GM21447 (cell line): Measurements from ENCODE around the gene MALT1.

Experiments
- ATAC-seq: cut with Tn5 transposase; IDR thresholded peaks from one replicate; pipeline ENCODE4 v1.9.1; 2021; ENCODE audit not compliant: unreplicated experiment

Gene MALT1

DNA sequence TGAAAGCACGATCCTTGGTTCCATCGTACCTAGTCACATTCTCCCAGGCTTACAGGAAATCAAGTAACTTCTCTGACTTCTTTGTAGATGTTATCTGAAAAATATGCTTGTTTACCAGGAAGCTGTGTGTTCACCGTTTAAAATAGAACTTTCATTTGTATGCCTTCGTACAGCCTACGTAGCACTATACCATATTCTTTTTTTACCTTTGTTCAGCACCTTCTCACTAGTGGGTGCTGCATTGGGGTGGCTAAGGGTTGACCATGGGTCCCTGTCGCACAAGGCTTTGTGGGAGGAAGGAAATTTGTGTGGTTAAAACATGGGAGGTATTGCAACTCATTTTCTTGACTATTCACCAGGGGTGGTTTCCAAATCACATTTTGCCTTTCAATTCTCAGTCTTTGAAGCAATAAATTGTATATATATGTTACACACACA is 16.6 kb downstream of the MALT1 start:
- ATAC-seq, result peak; percentile 94

DNA sequence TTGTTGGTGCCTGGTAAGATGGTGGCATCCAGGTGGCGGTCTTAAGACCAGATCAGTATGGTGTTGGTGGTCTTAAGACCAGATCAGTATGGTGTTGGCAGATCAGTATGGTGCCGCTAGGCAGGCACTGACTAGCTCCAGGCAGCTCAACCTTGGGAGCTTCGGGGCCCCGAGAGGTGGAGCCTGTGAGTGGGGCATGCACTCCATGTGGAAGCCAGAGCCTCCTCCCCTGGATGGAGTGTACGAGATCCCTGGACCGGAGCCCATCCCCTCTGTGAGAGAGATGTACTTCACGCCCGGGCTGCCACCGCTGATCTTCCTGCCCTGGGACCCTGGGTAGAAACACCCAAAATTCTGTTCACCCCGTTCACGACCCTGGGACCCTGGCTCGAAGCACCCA is 19.0 kb downstream of the MALT1 start:
- ATAC-seq, result no peak

DNA sequence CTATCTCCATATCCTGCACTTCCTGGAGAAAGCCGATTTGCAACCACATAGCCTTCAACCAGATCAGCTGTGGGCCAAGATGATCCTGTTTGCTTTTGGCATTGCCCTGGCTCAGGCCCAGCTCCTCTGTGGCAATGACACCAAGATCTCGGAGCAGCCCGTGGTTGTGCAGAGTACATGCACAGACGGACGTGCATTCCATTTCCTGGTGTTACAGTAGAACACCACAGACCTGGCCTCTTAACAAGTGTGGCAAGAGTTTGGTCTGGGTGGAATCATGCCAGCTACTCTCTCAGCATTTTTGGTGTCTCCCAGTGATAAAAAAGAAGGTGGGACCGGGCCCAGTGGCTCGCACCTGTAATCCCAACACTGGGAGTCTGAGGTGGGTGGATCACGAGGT is 20.0 kb downstream of the MALT1 start:
- no peak for ATAC-seq

DNA sequence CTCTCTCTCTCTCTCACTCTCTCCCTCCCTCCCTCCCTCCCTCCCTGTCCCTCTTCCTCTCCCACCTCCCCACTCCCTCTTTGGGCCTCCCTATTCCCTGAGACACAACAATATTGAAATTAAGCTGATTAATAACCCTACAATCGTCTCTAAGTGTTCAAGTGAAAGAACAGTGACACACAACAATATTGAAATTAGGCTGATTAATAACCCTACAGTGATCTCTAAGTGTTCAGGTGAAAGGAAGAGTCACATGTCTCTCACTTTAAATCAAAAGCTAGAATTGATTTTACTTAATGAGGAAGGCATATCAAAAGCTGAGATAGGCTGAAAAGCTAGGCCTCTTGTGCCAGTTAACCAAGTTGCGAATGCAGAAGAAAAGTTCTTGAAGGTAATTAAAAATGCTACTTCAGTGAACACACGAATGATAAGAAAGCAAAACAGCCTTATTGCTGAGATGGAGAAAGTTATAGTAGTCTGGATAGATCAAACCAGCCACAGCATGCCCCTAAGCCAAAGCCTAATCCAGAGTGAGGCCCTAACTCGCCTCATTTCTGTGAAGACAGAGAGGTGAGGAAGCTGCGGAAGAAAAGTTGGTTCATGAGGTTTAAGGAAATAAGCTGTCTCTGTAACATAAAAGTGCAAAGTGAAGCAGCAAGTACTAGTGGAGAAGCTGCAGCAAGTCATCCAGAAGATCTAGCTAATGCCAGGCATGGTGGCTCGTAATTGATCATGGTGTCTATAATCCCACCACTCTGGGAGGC is 21.3 kb downstream of the MALT1 start:
- ATAC-seq, result no peak

DNA sequence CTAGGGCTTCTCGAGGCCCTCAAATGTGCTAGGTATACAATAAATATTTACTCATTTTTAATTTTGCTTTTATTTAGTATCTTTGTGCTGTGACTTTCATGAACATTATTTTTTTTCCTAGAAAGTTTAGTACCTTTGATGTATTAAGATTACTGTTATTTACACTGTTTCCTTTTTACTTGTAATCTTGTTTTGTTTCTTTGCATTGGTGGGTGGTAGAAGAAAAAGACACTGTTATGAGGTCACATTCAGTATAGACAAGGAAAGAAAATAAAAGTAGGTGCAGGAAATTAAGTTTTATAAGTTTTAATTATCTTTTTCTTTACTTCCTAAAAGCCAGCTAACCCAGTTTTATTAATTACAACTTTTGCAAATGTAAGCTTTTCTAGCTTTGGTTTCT is 23.0 kb downstream of the MALT1 start:
- no peak for ATAC-seq

DNA sequence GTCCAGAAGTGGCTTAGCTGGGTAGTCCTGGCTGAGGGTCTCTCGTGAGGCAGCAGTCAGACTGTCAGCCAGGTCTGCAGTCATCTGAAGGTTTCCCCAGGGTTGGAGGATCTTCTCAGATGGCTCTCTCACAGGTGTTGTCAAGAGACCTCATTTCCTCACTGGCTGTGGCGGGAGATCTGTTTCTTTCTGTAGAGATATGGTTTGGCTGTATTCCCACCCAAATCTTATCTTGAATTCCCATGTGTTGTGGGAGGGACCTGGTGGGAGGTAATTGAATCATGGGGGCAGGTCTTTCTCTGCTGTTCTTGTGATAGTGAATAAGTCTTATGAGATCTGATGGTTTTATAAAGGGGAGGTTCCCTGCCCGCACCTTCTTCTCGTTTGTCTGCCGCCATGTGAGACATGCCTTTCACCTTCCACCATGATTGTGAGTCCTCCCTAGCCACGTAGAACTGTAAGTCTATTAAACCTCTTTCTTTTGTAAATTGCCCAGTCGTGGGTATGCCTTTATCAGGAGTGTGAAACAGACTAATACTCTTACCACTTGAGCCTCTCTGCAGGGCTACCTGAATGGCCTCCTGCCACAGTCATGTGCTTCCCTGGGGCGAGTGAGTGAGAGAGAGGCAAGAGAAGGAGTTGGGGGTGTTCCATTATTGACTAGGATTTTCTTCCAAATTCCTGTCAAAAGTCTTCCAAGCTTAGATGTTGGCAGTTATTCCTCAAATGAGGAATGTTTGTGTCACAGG is 23.6 kb downstream of the MALT1 start:
- no peak for ATAC-seq

DNA sequence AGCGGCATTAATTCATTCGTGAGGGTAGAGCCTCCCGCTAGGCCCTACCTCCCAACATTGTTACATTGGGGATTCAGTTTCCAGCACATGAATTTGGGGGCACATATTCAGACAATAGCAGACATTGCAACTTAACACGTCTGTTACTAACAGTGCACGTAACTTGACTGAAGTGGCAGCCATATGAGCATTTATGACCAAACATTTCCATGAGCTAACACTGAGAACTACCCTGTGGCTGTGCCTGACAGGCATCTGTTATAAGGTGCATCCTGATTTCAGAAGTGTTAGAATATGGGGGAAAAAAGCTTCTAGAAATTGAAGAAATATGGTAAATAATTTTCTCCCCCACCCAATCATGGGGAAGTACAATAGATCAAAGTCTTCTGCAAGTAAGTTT is 24.5 kb downstream of the MALT1 start:
- no peak for ATAC-seq

DNA sequence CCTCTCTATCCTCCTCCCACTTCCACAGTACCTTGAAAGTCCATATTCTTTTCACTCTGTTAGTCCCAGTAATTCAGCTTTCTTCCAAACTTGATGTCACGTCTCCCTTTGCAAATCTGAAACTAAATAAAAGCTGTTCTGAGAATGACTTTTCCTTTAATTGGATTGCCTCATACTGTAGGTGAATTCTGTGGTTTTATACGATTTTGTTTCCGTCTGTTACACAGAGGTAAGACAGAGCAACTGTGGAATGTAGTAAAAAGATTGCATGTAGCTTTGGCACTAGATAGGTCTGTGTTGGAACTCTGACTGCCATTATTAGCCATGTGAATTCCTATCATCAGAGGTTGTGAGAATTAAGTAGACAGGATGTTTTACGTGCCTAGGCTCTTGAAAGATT is 25.9 kb downstream of the MALT1 start:
- ATAC-seq, result no peak

DNA sequence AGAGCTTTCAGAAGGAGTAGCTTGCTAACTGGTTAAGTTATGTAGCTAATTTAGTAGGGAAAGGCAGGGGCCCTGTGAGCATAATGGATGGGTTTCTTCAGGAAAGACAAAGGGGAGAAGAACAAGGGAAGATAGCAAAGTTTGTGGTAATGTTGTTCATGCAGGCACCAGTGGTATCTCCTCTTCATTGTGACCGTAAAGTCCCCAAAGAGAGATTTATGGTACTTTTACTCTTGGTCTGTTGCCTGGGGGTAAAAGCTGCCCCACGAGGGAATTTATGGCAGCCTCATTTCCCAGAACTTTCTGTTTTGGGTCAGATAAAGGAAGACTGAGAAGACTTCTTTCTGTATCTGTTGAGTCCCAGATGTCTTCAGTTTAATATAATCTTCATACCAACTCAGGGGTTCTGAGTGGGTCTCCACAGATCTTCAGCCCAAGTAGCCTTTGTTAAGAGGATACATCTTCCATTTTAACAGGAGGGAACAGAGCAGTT is 27.5 kb downstream of the MALT1 start:
- ATAC-seq, result no peak

DNA sequence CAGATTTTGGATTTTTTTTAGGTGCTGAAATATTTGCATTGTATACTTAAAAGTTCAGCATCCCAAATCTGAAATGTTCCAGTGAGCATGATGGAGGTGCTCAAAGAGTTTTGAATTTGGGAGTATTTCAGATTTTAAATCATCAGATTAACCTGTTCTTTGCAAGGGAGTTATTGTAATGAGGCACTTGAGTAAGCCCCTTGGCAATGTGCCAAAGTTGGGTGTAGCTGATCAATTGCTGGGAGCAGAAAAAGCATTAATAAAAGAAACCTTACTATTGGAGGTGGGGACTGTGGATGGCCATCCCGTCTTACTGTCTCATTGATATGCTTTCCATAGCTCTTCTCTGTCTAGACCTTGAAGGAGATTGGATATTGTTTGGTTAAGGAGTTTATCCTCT is 28.3 kb downstream of the MALT1 start:
- ATAC-seq, result no peak

DNA sequence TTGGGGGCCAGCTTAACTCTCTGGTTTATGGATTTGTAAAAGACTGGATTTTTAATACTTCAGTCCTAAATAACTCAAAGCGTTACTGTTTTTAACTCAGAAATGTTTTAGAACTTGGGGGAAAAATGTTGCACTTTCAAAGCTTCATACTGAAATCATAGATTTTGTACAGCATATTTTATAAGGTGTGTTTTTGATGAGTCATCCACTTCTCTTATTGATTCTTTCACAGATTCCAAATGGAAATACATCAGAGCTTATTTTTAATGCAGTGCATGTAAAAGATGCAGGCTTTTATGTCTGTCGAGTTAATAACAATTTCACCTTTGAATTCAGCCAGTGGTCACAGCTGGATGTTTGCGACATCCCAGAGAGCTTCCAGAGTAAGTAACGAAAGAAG is 28.9 kb downstream of the MALT1 start:
- no peak for ATAC-seq

DNA sequence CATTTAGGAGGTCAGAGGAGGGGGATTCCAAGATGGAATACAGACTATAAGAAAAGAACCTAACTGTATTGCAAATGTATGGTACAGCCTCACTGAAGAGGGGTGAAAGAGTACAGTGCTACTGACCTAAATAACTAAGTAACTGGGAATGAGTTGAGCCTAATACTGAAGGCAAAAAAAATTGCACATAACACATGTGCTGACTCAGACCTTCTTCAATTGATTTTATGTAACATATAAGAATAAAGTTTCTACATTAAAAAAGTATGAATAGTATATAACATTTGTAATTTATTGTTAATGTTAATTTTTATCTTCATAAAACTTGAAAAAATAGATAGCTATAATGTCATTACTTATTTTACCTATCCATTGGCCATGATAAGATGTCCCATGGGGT is 41.7 kb downstream of the MALT1 start:
- no peak for ATAC-seq

DNA sequence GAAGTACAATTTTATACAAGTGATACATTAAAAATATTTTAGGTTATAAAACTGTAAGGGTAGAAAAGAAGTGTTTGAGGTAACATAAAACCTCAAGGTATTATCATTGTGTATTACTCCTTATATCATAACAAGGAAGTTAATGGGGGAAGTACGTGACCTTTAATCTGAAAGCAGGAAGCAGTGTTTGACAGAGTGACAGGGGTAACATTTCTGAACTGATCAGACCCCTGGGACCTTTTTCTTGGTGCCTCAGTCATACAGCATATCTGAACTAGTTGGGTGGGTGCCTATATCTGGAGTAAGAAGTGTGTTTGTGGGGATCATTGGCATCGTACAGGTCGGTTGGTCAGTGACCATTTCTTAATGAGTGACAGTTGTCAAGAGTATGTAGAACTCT is 43.0 kb downstream of the MALT1 start:
- ATAC-seq, result no peak

DNA sequence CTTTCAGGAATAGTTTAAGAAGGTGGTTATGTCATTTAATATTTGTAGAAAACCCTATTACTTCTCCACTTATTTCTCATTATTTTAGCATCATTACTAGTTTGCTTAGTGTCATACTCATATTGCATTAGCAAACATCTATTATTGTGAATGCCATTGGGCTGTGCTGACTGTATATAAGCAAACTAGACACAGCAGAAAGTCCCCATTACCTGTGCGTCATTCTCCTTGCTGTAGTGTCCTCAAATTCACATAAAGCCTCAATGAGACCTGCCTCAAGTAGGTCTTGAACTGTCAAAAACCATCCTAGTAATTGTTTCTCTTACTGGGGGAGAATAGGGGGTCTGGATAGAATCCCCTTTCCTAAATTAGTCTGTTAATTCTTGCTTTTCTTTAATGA is 43.6 kb downstream of the MALT1 start:
- ATAC-seq, result no peak

DNA sequence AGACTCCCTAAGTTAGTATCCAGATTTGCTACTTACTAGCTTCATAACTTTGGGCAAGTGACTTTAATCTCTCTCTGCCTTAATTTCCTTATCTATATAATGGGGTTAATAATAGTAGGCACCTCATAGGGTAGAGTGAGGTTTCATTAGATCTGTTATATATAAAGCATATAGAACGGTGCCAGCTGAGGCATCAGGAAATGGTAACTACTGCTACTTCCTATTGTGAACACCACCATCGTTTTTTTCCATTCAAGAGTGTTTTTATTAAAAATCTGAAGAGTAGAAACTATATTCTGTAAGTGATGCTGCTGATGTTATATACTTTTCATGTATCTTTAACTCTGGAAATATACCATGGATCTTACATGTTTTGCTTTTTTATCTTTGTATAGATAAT is 44.3 kb downstream of the MALT1 start:
- no peak for ATAC-seq

DNA sequence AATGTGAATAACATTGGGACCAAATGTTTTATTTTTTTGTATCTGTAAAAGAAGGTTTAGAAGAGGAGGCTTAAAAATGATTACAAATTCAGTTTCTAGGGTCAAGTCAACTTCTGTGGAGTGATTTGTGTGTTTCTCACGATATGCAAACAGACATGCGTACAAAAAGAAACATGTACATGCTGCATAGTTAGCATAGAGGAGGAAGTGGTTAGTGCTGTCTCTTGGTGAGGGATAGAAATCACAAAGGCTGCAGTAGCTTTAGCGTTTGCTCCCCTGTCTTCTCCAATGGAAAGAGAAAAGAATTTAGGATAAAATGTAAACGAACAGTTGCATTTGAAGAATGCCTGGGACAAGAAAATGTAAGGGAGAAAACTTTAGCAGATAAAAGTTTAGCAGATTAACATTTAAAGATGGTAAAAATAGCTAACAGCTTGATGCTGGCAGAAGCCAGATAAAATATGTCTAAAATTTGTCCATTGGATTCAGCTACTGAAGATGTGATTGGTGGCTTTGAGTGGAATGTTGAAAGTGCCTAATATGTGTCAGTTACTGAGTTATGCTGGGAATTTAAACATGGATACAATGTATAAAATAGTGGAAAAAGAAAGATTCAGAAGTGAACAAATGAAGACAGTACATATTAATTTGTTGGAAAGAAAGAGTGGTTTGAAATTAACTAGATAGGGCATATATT is 44.9 kb downstream of the MALT1 start:
- ATAC-seq, result no peak

DNA sequence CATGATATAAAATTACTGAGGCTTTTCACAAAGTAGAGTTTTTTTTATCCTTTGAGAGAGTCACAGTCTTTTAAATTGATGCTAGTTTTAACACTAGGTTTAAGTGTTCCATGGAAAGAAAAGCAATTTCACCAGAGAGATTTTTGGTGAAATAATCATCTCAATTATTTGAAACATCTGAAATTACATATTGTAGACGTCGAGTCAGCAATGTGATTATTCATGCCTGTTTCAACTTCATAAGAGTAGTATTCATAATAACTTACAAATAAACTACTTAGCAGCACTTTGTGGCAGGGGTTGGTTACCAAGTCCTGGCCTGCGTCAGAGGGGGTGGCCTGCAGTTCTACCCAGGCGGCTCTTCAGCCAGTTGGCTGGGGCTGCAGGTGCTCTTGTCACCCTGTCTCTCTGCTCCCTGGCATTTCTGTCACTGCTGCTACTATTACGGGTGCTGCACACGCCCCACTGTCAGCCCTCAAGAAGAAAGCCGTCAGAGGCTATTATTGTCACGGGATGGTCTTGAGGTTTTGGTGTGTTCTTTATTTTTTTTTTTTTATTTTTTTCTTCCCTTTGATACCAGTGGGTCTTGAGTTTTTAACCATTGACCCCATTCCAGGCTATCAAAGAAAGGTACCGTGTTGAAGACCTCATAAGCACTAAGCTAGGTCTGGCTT is 50.4 kb downstream of the MALT1 start:
- no peak for ATAC-seq

DNA sequence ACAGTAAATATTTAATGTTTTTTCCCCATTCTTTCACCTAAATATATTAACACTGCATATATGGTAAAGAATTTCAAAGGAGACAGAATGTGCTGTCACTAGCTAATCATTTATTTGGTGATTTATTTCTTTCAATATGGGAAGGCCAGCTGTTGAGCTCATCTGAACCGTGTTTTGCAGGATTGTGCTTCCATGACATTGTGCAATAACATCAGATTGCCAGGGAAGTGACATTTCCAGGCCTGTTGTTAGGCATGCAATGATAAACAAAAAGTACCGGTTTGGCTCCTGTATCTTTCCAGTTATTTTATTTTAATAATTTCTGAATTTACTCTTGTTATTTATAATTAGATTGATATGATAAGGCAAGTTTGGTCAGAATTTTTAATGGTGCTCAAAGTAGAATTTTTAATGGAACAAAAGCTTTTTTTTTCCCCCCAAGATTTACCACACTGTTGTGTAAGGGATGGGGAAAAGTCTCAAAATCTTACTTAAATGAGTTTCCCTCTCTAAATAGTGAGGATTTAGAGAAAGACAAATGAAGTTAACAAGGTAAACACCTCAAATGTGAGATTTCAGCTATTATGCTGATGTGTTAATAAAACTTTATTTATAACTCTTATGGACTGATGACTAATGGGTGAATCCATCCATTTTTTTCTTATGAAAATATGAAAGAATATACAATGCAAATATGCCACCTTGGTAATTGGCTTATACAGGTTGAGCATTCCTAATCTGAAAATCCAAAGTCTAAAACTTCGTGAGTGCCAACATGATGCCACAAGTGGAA is 52.7 kb downstream of the MALT1 start:
- no peak for ATAC-seq

DNA sequence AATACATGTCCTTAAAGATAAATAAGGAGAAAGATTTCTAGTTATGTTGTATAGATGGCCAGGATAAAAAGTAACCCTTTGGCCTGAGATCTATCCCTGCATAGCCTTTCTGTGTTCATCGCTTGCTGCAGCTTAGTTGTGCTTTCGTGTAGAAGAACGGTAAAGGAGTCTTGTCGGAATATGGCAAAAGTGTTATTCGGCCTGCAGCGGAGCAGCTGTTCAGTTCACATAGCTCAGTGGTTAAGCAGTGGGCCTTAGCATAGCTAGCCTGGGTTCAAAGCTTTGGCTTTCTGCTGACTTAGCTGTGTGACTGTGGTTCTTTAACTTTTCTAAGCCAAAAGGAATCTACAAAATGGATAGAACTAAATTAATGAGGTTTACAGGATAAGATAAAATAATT is 55.4 kb downstream of the MALT1 start:
- ATAC-seq, result no peak

DNA sequence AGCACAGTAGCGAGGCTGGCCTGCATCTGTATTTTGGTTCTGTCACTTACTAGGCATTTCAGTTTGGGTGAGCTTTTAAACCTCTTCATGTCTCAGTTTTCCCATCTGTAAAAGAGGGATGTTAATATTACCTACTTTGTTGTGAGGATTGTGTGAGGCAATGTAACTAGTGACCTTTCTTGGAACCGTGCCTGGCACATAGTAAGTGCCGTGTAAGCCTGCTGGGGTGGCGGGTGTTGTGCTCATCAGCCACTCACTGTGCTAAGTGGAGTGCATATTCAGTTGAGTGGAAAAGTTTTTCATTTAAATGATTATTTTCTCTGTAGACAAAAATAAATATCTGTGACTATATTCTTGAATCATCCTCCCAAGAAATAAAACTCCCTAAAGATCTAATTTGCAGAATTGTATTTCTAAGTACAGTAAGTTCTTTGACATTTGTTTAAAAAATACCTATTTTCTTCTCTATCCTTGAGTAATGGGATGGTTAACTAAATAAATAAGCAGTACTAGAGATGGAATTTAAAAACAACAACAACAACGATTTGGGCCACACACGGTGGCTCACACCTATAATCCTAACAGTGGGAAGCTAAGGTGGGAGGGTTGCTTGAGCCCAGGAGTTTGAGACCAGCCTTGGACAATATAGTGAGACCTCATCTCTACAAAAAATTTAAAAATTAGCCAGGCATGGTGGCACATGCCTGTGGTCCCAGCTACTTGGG is 56.7 kb downstream of the MALT1 start:
- ATAC-seq, result no peak
